ENCODE data around the gene SS18L1.

DNA sequence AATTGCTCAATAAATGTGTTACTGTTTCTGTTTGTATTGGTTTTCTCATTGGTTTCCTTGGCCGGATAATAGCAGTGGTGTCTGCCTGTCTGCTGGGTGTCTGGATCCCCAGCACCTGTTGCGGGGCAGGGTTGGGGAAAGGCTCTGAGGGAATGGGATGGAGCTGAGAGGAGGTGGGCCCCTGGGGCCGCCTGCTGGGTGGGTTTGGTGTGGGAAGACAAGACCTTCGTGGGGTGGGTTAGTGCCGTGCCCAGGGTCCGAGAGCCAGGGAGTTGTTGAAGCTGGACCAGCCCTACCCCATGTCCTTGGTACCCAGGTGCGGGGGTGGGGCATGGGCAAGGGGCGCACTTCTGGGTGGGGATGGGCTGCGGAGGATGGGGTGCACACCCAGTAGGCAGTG is 4.0 kb downstream of the SS18L1 start:
- TF ChIP-seq POLR2AphosphoS5 (IDR thresholded peaks at IDR 0.05; ENCODE audit: low read depth, low read length) (no peak), POLR2A (IDR thresholded peaks at IDR 0.05; ENCODE audit: low read depth, low read length) (no peak), TAF1 (IDR thresholded peaks at IDR 0.05; ENCODE audit: low read depth, low read length) (no peak), SPI1 (IDR thresholded peaks at IDR 0.05; ENCODE audit: low read depth, low read length) (no peak), PAX5 (IDR thresholded peaks at IDR 0.05; ENCODE audit: insufficient read depth, low read length, severe bottlenecking) (no peak)
